Pancreas (tissue), 10 donors: ENCODE results near the gene IQSEC1. TPM values are rescaled to one million over a fixed set of nuclear protein-coding genes. Genes with fewer than 3 reads are reported as not detected.

ENCODE experiments used
- ATAC-seq, 4 donors: fragments of 200-7000 bp; cut with Tn5 transposase; one replicate each; pipeline versions ENCODE4 v1.8.0 to v1.9.1; 2020; ENCODE audit warnings: mild to moderate bottlenecking in 4 of 4, moderate library complexity in 4 of 4
- DNase-seq, 6 donors: peaks; one replicate each; pipeline ENCODE4 v3.0.0-alpha.2; 2020
- FAIRE-seq: peaks from 2 replicates; lab custom pipeline; 2012; peaks lifted over from hg19 to GRCh38; lab: Jason Lieb, UNC
- H3K27ac ChIP-seq, 4 donors: fragments of 200-600 bp; sonication (generic); 1 replicate in 3 of 4; 2 replicates in 1 of 4; pipeline versions ENCODE4 v1.5.0 to v1.8.0; 2020
- H3K27me3 ChIP-seq, 4 donors: fragments of 200-600 bp; one replicate each; pipeline ENCODE4 v1.8.0; 2021
- H3K36me3 ChIP-seq, 3 donors: fragments of 200-600 bp; sonication (generic) in 1 of 3; one replicate each; pipeline versions ENCODE4 v1.5.0 to v1.8.0; 2020 to 2021
- H3K4me1 ChIP-seq, 3 donors: fragments of 200-600 bp; one replicate each; pipeline ENCODE4 v1.8.0; 2021
- H3K4me3 ChIP-seq, 4 donors: fragments of 200-600 bp; sonication (generic) in 2 of 4; one replicate each; pipeline versions ENCODE4 v1.5.0 to v1.8.0; 2020 to 2021
- H3K9me3 ChIP-seq, 4 donors: fragments of 200-600 bp; one replicate each; pipeline ENCODE4 v1.8.0; 2021
- WGBS, 2 donors: extraction: QIAGEN DNeasy Blood & Tissue Kit; methylation state at CpG; one replicate each; pipeline ENCODE4 v1.1.7; 2013; 5-methylcytosine and 5-hydroxymethylcytosine counted together
- intact Hi-C, 3 donors: fragments of 100-400 bp; cut with DNase I; formaldehyde crosslinking; loops; one replicate each; pipeline versions ENCODE4 v1.11.1 to v1.14.2; 2022
- polyA plus RNA-seq, 2 donors: library from polyadenylated mRNA; stranded (reverse); fragments of 200-250 nt; gene quantifications; one replicate each; pipeline ENCODE4 v1.2.3, GENCODE V29; 2013
- total RNA-seq, 6 donors: library from RNA; stranded (reverse); fragmentation: NEBNext Ultra II Directional in 4 of 6; extraction: Animal tissue kit (Norgen Biotek cat#: 25700) in 4 of 6; gene quantifications; one replicate each; pipeline versions ENCODE4 v1.2.1 to v1.2.4, GENCODE V29; 2021 to 2023
- TF ChIP-seq, protein P1 (sequence below), 4 donors: fragments of 200-600 bp; sonication (generic) in 3 of 4; IDR thresholded peaks; one replicate each; pipeline versions ENCODE4 v1.5.0 to v1.8.0; 2021; ENCODE audit warnings: antibody characterized with exemption in 4 of 4
- donor health status: healthy with polysubstance abuse.
- donor health status: DM: no; HTN: no; CAD: no; lungs with moderate emphysema.
- donor health status: DM: no; HTN: no; CAD: no.
- donor health status: control.
- donor health status: control.
- donor health status: Bipolar disorder and iron deficiency.
- donor health status: DM: yes; HTN: yes; CAD: no.
- donor health status: DM: no; HTN: no; CAD: no.
- donor health status: DM: no; HTN: no; CAD: no.
- donor health status: DM: yes; HTN: yes; CAD: no.

The IQSEC1 gene
- total and polyA plus RNA-seq, 8 donors = 15.0 to 27.9 (median 23.1) TPM

GRCh38 chr3:12986986-12987385, 86.2 kb downstream of the IQSEC1 start:
- Histone ChIP-seq H3K9me3 (no peaks in the 10 kb centered on the region), H3K4me1 (peaks cover 4 to 11% (median 5%) of the 10 kb centered on the region in 3 donors), H3K36me3 (no peaks in the 10 kb centered on the region), H3K4me3 (peak overlapping the region in 1 of 4 donors; percentile 5), H3K27ac (peak overlapping the region in 2 of 4 donors; percentile 17 to 36), H3K27me3 (no peaks in the 10 kb centered on the region)
- intact Hi-C loops = loop anchor here in 1 of 3 donors (10.0 kb wide), 1 partner anchor 112 kb away; no protein-coding TSS in a partner anchor
- peak; percentile 15 to 60 (median 52) for ATAC-seq
- WGBS, 2 donors = 32 to 36% methylated on average over 15 of the region's 15 CpGs
- peak; percentile 45 to 81 (median 63) for DNase-seq
- FAIRE-seq = no peak
- TF ChIP-seq, protein P1, sequence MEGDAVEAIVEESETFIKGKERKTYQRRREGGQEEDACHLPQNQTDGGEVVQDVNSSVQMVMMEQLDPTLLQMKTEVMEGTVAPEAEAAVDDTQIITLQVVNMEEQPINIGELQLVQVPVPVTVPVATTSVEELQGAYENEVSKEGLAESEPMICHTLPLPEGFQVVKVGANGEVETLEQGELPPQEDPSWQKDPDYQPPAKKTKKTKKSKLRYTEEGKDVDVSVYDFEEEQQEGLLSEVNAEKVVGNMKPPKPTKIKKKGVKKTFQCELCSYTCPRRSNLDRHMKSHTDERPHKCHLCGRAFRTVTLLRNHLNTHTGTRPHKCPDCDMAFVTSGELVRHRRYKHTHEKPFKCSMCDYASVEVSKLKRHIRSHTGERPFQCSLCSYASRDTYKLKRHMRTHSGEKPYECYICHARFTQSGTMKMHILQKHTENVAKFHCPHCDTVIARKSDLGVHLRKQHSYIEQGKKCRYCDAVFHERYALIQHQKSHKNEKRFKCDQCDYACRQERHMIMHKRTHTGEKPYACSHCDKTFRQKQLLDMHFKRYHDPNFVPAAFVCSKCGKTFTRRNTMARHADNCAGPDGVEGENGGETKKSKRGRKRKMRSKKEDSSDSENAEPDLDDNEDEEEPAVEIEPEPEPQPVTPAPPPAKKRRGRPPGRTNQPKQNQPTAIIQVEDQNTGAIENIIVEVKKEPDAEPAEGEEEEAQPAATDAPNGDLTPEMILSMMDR (IDR thresholded peaks at IDR 0.05) = no peak

GRCh38 chr3:12986521-12986920, 86.7 kb downstream of the IQSEC1 start:
- ATAC-seq = no peak
- H3K27ac ChIP-seq = peak overlapping the region in 2 of 4 donors; percentile 17 to 36
- intact Hi-C loops = loop anchor here in 1 of 3 donors (10.0 kb wide), 1 partner anchor 112 kb away; no protein-coding TSS in a partner anchor

GRCh38 chr3:12986031-12986430, 87.2 kb downstream of the IQSEC1 start:
- peaks cover 4 to 5% (median 4%) of the 10 kb centered on the region in 3 donors for H3K4me1 ChIP-seq
- TF ChIP-seq, protein P1 (IDR thresholded peaks at IDR 0.05) = no peak
- DNase-seq = no peak
- no peaks in the 10 kb centered on the region for H3K36me3 ChIP-seq
- no peaks in the 10 kb centered on the region for H3K9me3 ChIP-seq
- WGBS, 2 donors = 86 to 89% methylated on average over 8 of the region's 8 CpGs
- H3K27ac ChIP-seq = no peak overlapping the region
- no peak overlapping the region for H3K4me3 ChIP-seq
- no peak for FAIRE-seq
- ATAC-seq = no peak
- H3K27me3 ChIP-seq = no peaks in the 10 kb centered on the region
- intact Hi-C loops = loop anchor here in 1 of 3 donors (10.0 kb wide), 1 partner anchor 111 kb away; no protein-coding TSS in a partner anchor

More at GRCh38 chr3:12986521-12986920, 86.7 kb downstream of the IQSEC1 start:
- H3K36me3 ChIP-seq = no peaks in the 10 kb centered on the region
- H3K27me3 ChIP-seq = no peaks in the 10 kb centered on the region
- FAIRE-seq = no peak
- TF ChIP-seq, protein P1 (IDR thresholded peaks at IDR 0.05) = no peak
- H3K9me3 ChIP-seq = no peaks in the 10 kb centered on the region
- H3K4me3 ChIP-seq = peak overlapping the region in 1 of 4 donors; percentile 5
- peaks cover 4 to 8% (median 5%) of the 10 kb centered on the region in 3 donors for H3K4me1 ChIP-seq
- DNase-seq = peak in 3 of 6 donors; percentile 52 to 76 (median 55)
- 77 to 79% methylated on average over 11 of the region's 11 CpGs for WGBS, 2 donors

DNA sequence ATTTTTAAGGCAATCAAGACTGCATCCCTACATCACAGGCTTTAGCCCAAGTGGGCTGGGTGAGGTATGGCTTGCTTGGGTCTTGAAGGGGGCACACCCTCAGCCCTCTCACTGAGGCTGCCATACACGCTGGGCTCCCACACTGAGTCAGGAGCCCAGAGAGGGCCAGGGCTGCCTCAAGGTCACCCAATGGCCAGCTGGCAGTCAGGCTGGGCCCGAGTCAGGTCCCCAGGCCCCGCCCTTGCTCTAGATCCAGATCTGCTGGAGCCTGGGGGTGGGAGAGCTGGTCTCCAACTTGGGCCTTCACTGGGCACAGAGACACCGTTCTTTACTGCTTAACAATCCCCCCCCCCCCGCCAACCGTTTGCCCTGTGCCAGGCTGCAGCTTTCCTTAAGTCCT, 88.1 kb downstream of the IQSEC1 start:
- no peak overlapping the region for H3K27ac ChIP-seq
- H3K9me3 ChIP-seq = no peaks in the 10 kb centered on the region
- TF ChIP-seq, protein P1 (IDR thresholded peaks at IDR 0.05) = no peak
- peaks cover 4 to 5% (median 4%) of the 10 kb centered on the region in 3 donors for H3K4me1 ChIP-seq
- H3K4me3 ChIP-seq = no peak overlapping the region
- peak in 2 of 6 donors; percentile 59 to 76 for DNase-seq
- no peaks in the 10 kb centered on the region for H3K36me3 ChIP-seq
- WGBS, 2 donors = 38 to 47% methylated on average over 6 of the region's 6 CpGs
- ATAC-seq = peak; percentile 51 to 71 (median 62)
- FAIRE-seq = no peak
- intact Hi-C loops = loop anchor here in 1 of 3 donors (10.0 kb wide), 1 partner anchor 110 kb away; no protein-coding TSS in a partner anchor
- no peaks in the 10 kb centered on the region for H3K27me3 ChIP-seq
